ENCODE measurements around the gene EHBP1. TPM values are rescaled to one million over a fixed set of nuclear protein-coding genes. Genes with fewer than 3 reads are reported as not detected.

EHBP1 gene
- total and polyA plus RNA-seq, 7 experiments from 2014 or later = 12.3 to 31.5 (median 27.7) TPM

DNA sequence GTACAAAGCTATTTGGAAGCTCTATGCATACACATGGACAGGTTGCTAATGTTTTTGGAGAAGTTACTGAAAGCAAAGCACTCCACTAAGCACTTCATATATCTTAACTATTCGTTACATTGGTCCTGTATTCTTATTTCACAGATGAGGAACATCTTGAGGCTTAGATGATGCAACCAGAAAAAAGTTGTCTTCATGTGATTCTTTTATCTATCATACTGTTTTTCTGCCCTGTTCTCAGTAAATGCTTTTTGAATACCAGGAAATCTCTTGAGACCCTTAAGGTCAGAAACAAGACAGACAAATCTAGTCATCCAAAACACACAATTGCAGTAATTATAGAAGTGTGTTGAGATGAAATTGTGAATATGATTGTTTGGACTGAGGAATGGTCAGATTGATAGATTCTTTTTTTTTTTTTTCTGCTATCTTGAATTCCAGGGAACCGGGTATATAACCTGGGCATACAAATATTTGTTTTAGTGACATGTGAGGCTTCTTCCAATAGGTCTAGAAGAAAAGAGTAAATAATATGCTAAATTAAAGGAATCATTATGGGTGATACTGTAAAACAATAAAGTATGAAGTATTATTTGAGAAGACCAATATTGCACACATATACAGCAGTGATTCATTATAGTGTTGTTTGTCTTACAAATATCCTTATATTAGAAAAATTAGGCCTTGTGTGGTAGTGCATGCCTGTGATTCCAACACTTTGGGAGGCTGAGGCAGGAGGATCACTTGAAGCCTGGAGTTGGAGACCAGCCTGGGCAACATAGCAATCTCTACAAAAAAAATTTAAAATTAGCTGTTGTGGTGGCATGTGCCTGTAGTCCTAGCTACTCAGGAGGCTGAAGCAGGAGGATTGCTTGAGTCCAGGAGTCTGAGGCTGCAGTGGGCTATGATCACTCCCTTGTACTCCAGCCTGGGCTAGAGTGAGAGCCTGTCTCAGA, 33.7 kb downstream of the EHBP1 start:
- no peak for ATAC-seq
- no peaks in the 10 kb centered on the region for H3K9me3 ChIP-seq (ENCODE audit: control insufficient read depth in 2 of 3, low read length in 3 of 3)
- Mint-ChIP-seq H3K9me3 (no peaks in the 10 kb centered on the region), H3K4me3 (no peak overlapping the region), H3K36me3 (peaks cover 0 to 14% (median 4%) of the 10 kb centered on the region in 5 donors), H3K27ac (no peak overlapping the region), H3K27me3 (no peaks in the 10 kb centered on the region), H3K4me1 (peaks cover 1 to 65% (median 41%) of the 10 kb centered on the region in 7 donors)
- H3K4me3 ChIP-seq (ENCODE audit: low read length) = no peak overlapping the region
- no peak for DNase-seq
- ChIA-PET POLR2A (no interaction called here), CTCF (no interaction called here)
- H3K4me1 ChIP-seq (ENCODE audit: control insufficient read depth in 2 of 2, insufficient read depth in 2 of 2, low read length in 2 of 2) = no peaks in the 10 kb centered on the region
- intact Hi-C loops (cut with micrococcal nuclease) = no loop called here
- no peaks in the 10 kb centered on the region for H3K36me3 ChIP-seq (ENCODE audit: control insufficient read depth in 2 of 3, insufficient read depth in 3 of 3, low read length in 3 of 3)
- no peaks in the 10 kb centered on the region for H3K27me3 ChIP-seq (ENCODE audit: control insufficient read depth in 2 of 2, insufficient read depth in 2 of 2, low read length in 2 of 2)
- no peak overlapping the region for H3K27ac ChIP-seq (ENCODE audit: low read depth, low read length)

DNA sequence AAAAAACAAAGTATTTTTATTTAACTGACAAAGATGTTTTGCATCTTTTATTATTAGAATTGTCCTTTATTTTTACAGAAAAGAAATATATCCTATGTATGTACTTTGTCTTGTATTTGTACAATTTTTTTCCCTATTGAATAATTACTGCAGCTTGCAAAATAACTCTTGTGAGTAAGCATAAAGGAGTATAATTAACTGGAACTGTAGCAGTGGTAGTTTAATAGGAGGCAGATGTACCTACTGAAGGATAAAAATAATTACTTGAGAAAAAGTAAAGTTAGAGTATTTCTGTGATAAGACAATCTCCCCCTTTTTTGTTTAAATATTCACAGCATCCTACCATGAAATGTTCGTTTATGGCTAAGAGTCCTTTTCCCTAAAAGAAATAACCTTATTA, 34.7 kb downstream of the EHBP1 start:
- Mint-ChIP-seq H3K4me3 (no peak overlapping the region), H3K27ac (no peak overlapping the region), H3K9me3 (peaks cover 0 to under 1% (median 0%) of the 10 kb centered on the region in 11 donors), H3K4me1 (peaks cover 1 to 70% (median 40%) of the 10 kb centered on the region in 7 donors), H3K27me3 (no peaks in the 10 kb centered on the region), H3K36me3 (peaks cover 0 to 10% (median 4%) of the 10 kb centered on the region in 5 donors)
- DNase-seq = no peak
- Histone ChIP-seq H3K36me3 (ENCODE audit: control insufficient read depth in 2 of 3, insufficient read depth in 3 of 3, low read length in 3 of 3) (no peaks in the 10 kb centered on the region), H3K27ac (ENCODE audit: low read depth, low read length) (no peak overlapping the region), H3K9me3 (ENCODE audit: control insufficient read depth in 2 of 3, low read length in 3 of 3) (no peaks in the 10 kb centered on the region), H3K4me3 (ENCODE audit: low read length) (no peak overlapping the region), H3K4me1 (ENCODE audit: control insufficient read depth in 2 of 2, insufficient read depth in 2 of 2, low read length in 2 of 2) (no peaks in the 10 kb centered on the region), H3K27me3 (ENCODE audit: control insufficient read depth in 2 of 2, insufficient read depth in 2 of 2, low read length in 2 of 2) (no peaks in the 10 kb centered on the region)
- POLR2A ChIA-PET = no interaction called here
- ATAC-seq = no peak
- CTCF ChIA-PET = no interaction called here
- intact Hi-C loops (cut with micrococcal nuclease) = no loop called here

GRCh38 chr2:62741127-62741526, 35.6 kb downstream of the EHBP1 start:
- CTCF ChIA-PET = no interaction called here
- Histone ChIP-seq H3K27ac (ENCODE audit: low read depth, low read length) (no peak overlapping the region), H3K27me3 (ENCODE audit: control insufficient read depth in 2 of 2, insufficient read depth in 2 of 2, low read length in 2 of 2) (no peaks in the 10 kb centered on the region), H3K4me3 (ENCODE audit: low read length) (no peak overlapping the region), H3K36me3 (ENCODE audit: control insufficient read depth in 2 of 3, insufficient read depth in 3 of 3, low read length in 3 of 3) (no peaks in the 10 kb centered on the region), H3K9me3 (ENCODE audit: control insufficient read depth in 2 of 3, low read length in 3 of 3) (no peaks in the 10 kb centered on the region), H3K4me1 (ENCODE audit: control insufficient read depth in 2 of 2, insufficient read depth in 2 of 2, low read length in 2 of 2) (no peaks in the 10 kb centered on the region)
- POLR2A ChIA-PET = no interaction called here
- Mint-ChIP-seq H3K4me3 (no peak overlapping the region), H3K36me3 (peaks cover 0 to 10% (median 0%) of the 10 kb centered on the region in 5 donors), H3K9me3 (peaks cover 0 to 1% (median 0%) of the 10 kb centered on the region in 11 donors), H3K4me1 (peaks cover 1 to 68% (median 43%) of the 10 kb centered on the region in 7 donors), H3K27ac (no peak overlapping the region), H3K27me3 (no peaks in the 10 kb centered on the region)
- intact Hi-C loops (cut with micrococcal nuclease) = no loop called here
- no peak for ATAC-seq
- DNase-seq = no peak

DNA sequence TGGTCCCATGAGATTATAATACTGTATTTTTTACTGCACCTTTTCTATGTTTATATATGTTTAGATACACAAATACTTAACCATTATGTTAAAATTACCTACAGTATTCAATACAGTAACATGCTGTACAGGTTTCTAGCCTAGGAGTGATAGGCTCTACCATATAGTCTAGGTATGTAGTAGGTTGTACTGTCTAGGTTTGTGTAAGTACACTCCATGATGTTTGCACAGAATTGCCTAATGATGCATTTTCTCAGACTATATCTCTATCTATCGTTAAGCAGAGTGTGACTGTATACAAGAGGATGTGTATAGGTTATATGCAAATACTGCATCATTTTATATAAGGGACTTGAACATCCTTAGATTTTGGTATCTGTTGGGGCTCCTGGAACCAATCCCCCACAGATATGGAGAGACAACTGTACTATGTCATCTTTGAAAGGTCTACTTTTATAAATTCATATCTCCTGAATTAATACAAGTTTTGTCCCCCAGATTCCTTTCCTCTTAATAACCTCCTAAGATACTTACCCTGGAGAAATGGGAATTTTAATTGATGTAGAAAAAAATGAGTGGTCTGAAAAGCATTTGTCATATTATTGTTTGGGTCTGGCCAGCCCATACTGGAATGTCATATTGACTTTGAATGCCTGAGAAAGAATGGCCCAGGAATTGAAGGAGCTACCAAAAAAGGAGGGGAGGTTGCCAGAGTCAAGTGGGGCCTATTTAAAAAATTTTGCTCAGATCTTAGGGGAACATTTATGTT, 36.6 kb downstream of the EHBP1 start:
- no peak for DNase-seq
- intact Hi-C loops (cut with micrococcal nuclease) = no loop called here
- Histone ChIP-seq H3K36me3 (ENCODE audit: control insufficient read depth in 2 of 3, insufficient read depth in 3 of 3, low read length in 3 of 3) (no peaks in the 10 kb centered on the region), H3K9me3 (ENCODE audit: control insufficient read depth in 2 of 3, low read length in 3 of 3) (no peaks in the 10 kb centered on the region), H3K4me3 (ENCODE audit: low read length) (no peak overlapping the region), H3K27me3 (ENCODE audit: control insufficient read depth in 2 of 2, insufficient read depth in 2 of 2, low read length in 2 of 2) (no peaks in the 10 kb centered on the region), H3K27ac (ENCODE audit: low read depth, low read length) (no peak overlapping the region), H3K4me1 (ENCODE audit: control insufficient read depth in 2 of 2, insufficient read depth in 2 of 2, low read length in 2 of 2) (no peaks in the 10 kb centered on the region)
- H3K27me3 Mint-ChIP-seq = no peaks in the 10 kb centered on the region
- ChIA-PET CTCF (interaction anchor here (0.7 kb wide), 1 partner anchor 234 kb away, joined by 3 read pairs; no protein-coding TSS in a partner anchor), POLR2A (no interaction called here)
- no peak overlapping the region for H3K4me3 Mint-ChIP-seq
- peaks cover 0 to 1% (median 0%) of the 10 kb centered on the region in 11 donors for H3K9me3 Mint-ChIP-seq
- H3K36me3 Mint-ChIP-seq = peaks cover 0 to 14% (median 2%) of the 10 kb centered on the region in 5 donors
- no peak overlapping the region for H3K27ac Mint-ChIP-seq
- H3K4me1 Mint-ChIP-seq = peaks cover 1 to 61% (median 37%) of the 10 kb centered on the region in 7 donors
- no peak for ATAC-seq

- Mint-ChIP-seq H3K27ac (no peak overlapping the region), H3K36me3 (peaks cover 3 to 12% (median 6%) of the 10 kb centered on the region in 5 donors), H3K9me3 (peaks cover 0 to 5% (median 0%) of the 10 kb centered on the region in 11 donors), H3K4me3 (no peak overlapping the region), H3K4me1 (peaks cover 0 to 48% (median 25%) of the 10 kb centered on the region in 7 donors), H3K27me3 (no peaks in the 10 kb centered on the region)
- DNase-seq (no peak), ATAC-seq (no peak)
- intact Hi-C loops (cut with micrococcal nuclease) = no loop called here
- ChIA-PET POLR2A (no interaction called here), CTCF (no interaction called here)
- no peak overlapping the region for H3K4me3 ChIP-seq (ENCODE audit: low read length)
- H3K27me3 ChIP-seq (ENCODE audit: control insufficient read depth in 2 of 2, insufficient read depth in 2 of 2, low read length in 2 of 2) = no peaks in the 10 kb centered on the region
- H3K27ac ChIP-seq (ENCODE audit: low read depth, low read length) = no peak overlapping the region
- no peaks in the 10 kb centered on the region for H3K36me3 ChIP-seq (ENCODE audit: control insufficient read depth in 2 of 3, insufficient read depth in 3 of 3, low read length in 3 of 3)
- H3K9me3 ChIP-seq (ENCODE audit: control insufficient read depth in 2 of 3, low read length in 3 of 3) = no peaks in the 10 kb centered on the region
- no peaks in the 10 kb centered on the region for H3K4me1 ChIP-seq (ENCODE audit: control insufficient read depth in 2 of 2, insufficient read depth in 2 of 2, low read length in 2 of 2)
Measured at GRCh38 chr2:62743506-62743905, 38.0 kb downstream of the EHBP1 start.

GRCh38 chr2:62744603-62745002, 39.1 kb downstream of the EHBP1 start:
- Mint-ChIP-seq H3K27me3 (no peaks in the 10 kb centered on the region), H3K9me3 (peaks cover 0 to 9% (median under 1%) of the 10 kb centered on the region in 11 donors), H3K4me1 (peaks cover 0 to 39% (median 20%) of the 10 kb centered on the region in 7 donors), H3K4me3 (no peak overlapping the region), H3K36me3 (peaks cover 4 to 17% (median 10%) of the 10 kb centered on the region in 5 donors), H3K27ac (no peak overlapping the region)
- Histone ChIP-seq H3K36me3 (ENCODE audit: control insufficient read depth in 2 of 3, insufficient read depth in 3 of 3, low read length in 3 of 3) (no peaks in the 10 kb centered on the region), H3K27me3 (ENCODE audit: control insufficient read depth in 2 of 2, insufficient read depth in 2 of 2, low read length in 2 of 2) (no peaks in the 10 kb centered on the region), H3K4me1 (ENCODE audit: control insufficient read depth in 2 of 2, insufficient read depth in 2 of 2, low read length in 2 of 2) (no peaks in the 10 kb centered on the region), H3K9me3 (ENCODE audit: control insufficient read depth in 2 of 3, low read length in 3 of 3) (no peaks in the 10 kb centered on the region), H3K27ac (ENCODE audit: low read depth, low read length) (no peak overlapping the region), H3K4me3 (ENCODE audit: low read length) (no peak overlapping the region)
- ATAC-seq (no peak), DNase-seq (no peak)
- CTCF ChIA-PET = no interaction called here
- POLR2A ChIA-PET = no interaction called here
- intact Hi-C loops (cut with micrococcal nuclease) = no loop called here

All from naive thymus-derived CD4-positive, alpha-beta T cell (primary cell).